OCI-LY7 (cell line): Measurements from ENCODE around the gene FAM32A. TPM values are rescaled to one million over a fixed set of nuclear protein-coding genes. Genes with fewer than 3 reads are reported as not detected.

Experiments used
- BruUV-seq: library from RNA; stranded (reverse); fragments of 400-500 nt; replicated peaks from 2 replicates; lab custom pipeline; 2021; lab: Mats Ljungman, UMichigan
- CTCF ChIA-PET: fragments of 300-600 bp; sonication (Branson Sonifier 250); formaldehyde crosslinking; loops from one replicate; lab custom pipeline; 2022; ENCODE audit warnings: antibody characterized with exemption; ENCODE audit not compliant: unreplicated experiment; lab: Charles Lee
- POLR2A ChIA-PET: fragments of 300-600 bp; sonication (Branson Sonifier 250); formaldehyde crosslinking; loops from one replicate; lab custom pipeline; 2022; ENCODE audit warnings: antibody characterized with exemption; lab: Charles Lee
- DNase-seq: peaks from one replicate; pipeline ENCODE4 v3.0.0-alpha.2; 2015; ENCODE audit warnings: low spot score
- H2AFZ ChIP-seq: fragments of 200-600 bp; sonication (generic), shearing (Covaris generic); 2 replicates; pipeline ENCODE4 v1.6.1; 2014; ENCODE audit warnings: mild to moderate bottlenecking, antibody characterized with exemption, low read length, moderate library complexity
- H3K27ac ChIP-seq: fragments of 200-600 bp; sonication (generic); 2 replicates; pipeline ENCODE4 v1.5.1; 2014; ENCODE audit warnings: mixed run types, low read depth, mild to moderate bottlenecking, moderate library complexity, low read length, inconsistent platforms; ENCODE audit not compliant: poor library complexity, severe bottlenecking
- H3K36me3 ChIP-seq: fragments of 200-600 bp; sonication (generic); 2 replicates; pipeline ENCODE4 v1.6.1; 2014; ENCODE audit warnings: mild to moderate bottlenecking, antibody characterized with exemption, low read length, moderate library complexity, mixed read lengths; ENCODE audit not compliant: insufficient read depth
- H3K4me1 ChIP-seq: fragments of 200-600 bp; sonication (generic); 2 replicates; pipeline ENCODE4 v1.5.1; 2014; ENCODE audit warnings: mild to moderate bottlenecking, low read length; ENCODE audit not compliant: insufficient read depth, poor library complexity, severe bottlenecking
- H3K4me2 ChIP-seq: fragments of 200-600 bp; sonication (generic); 2 replicates; pipeline ENCODE4 v1.6.1; 2014; ENCODE audit warnings: mild to moderate bottlenecking, low read length
- H3K4me3 ChIP-seq: fragments of 200-600 bp; sonication (generic); 2 replicates; pipeline ENCODE4 v1.5.1; 2014; ENCODE audit warnings: mild to moderate bottlenecking, low read depth, low read length; ENCODE audit not compliant: poor library complexity, severe bottlenecking
- H3K79me2 ChIP-seq: fragments of 200-600 bp; sonication (generic); 2 replicates; pipeline ENCODE4 v1.6.1; 2016; ENCODE audit warnings: low read depth, mild to moderate bottlenecking, low read length, moderate library complexity, mixed read lengths; ENCODE audit not compliant: insufficient read depth
- H3K9me2 ChIP-seq: fragments of 200-600 bp; sonication (generic); 2 replicates; pipeline ENCODE4 v1.6.1; 2016; ENCODE audit warnings: mild to moderate bottlenecking, low read length, mixed read lengths; ENCODE audit not compliant: insufficient read depth
- H3K9me3 ChIP-seq: fragments of 200-600 bp; sonication (generic); 2 replicates; pipeline ENCODE4 v1.6.1; 2014; ENCODE audit warnings: mild to moderate bottlenecking, mixed run types, low read length, mixed read lengths
- H4K20me1 ChIP-seq: fragments of 200-600 bp; sonication (generic); 2 replicates; pipeline ENCODE4 v1.6.1; 2014; ENCODE audit warnings: mild to moderate bottlenecking, antibody characterized with exemption, low read length, moderate library complexity, mixed read lengths; ENCODE audit not compliant: insufficient read depth
- EZH2phosphoT487 ChIP-seq: fragments of 200-600 bp; sonication (generic); IDR thresholded peaks from 2 replicates; pipeline ENCODE4 v1.6.1; 2018; ENCODE audit warnings: low read depth, borderline replicate concordance, mild to moderate bottlenecking, mixed run types, antibody characterized with exemption, low read length, moderate library complexity, mixed read lengths
- intact Hi-C: fragments of 100-400 bp; cut with micrococcal nuclease; formaldehyde crosslinking; loops from one replicate; pipeline ENCODE4 v1.10.0; 2022; ENCODE audit not compliant: unreplicated experiment
- total RNA-seq, 2 experiments: library from RNA; depleted of rRNA in 1 of 2; stranded (reverse); fragments of >200 nt in 1 of 2; shearing (Covaris generic) in 1 of 2; gene quantifications; 2 replicates each; pipeline ENCODE4 v1.2.3, GENCODE V29; 2014 to 2022
- TF ChIP-seq, protein P1 (sequence below): fragments of 200-600 bp; sonication (generic); conservative IDR thresholded peaks from 2 replicates; pipeline ENCODE4 v1.5.1; 2014; ENCODE audit warnings: mild to moderate bottlenecking, antibody characterized with exemption, low read length, moderate library complexity, mixed read lengths

Gene FAM32A
- total RNA-seq, 2 experiments from 2014 or later = 64.5 to 71.0 TPM

- DNase-seq = no peak
- peaks cover 2% of the 10 kb centered on the region for H3K4me1 ChIP-seq
- ChIA-PET POLR2A (interaction anchor here (0.6 kb wide), 1 partner anchor 174 kb away, joined by 3 read pairs; no protein-coding TSS in a partner anchor), CTCF (no interaction called here)
- no peaks in the 10 kb centered on the region for H3K9me2 ChIP-seq
- no TSS peak for BruUV-seq
- no peak overlapping the region for H2AFZ ChIP-seq
- no peak overlapping the region for H3K27ac ChIP-seq
- H3K4me2 ChIP-seq = no peak overlapping the region
- H3K79me2 ChIP-seq = no peaks in the 10 kb centered on the region
- intact Hi-C loops = no loop called here
- H3K9me3 ChIP-seq = no peaks in the 10 kb centered on the region
- no peak for TF ChIP-seq EZH2phosphoT487
- TF ChIP-seq, protein P1, sequence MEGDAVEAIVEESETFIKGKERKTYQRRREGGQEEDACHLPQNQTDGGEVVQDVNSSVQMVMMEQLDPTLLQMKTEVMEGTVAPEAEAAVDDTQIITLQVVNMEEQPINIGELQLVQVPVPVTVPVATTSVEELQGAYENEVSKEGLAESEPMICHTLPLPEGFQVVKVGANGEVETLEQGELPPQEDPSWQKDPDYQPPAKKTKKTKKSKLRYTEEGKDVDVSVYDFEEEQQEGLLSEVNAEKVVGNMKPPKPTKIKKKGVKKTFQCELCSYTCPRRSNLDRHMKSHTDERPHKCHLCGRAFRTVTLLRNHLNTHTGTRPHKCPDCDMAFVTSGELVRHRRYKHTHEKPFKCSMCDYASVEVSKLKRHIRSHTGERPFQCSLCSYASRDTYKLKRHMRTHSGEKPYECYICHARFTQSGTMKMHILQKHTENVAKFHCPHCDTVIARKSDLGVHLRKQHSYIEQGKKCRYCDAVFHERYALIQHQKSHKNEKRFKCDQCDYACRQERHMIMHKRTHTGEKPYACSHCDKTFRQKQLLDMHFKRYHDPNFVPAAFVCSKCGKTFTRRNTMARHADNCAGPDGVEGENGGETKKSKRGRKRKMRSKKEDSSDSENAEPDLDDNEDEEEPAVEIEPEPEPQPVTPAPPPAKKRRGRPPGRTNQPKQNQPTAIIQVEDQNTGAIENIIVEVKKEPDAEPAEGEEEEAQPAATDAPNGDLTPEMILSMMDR = no peak
- H3K36me3 ChIP-seq = peaks cover 73% of the 10 kb centered on the region
- H4K20me1 ChIP-seq = no peaks in the 10 kb centered on the region
- H3K4me3 ChIP-seq = no peak overlapping the region
Observed at GRCh38 chr19:16233081-16233776, 48.0 kb downstream of the FAM32A start.

DNA sequence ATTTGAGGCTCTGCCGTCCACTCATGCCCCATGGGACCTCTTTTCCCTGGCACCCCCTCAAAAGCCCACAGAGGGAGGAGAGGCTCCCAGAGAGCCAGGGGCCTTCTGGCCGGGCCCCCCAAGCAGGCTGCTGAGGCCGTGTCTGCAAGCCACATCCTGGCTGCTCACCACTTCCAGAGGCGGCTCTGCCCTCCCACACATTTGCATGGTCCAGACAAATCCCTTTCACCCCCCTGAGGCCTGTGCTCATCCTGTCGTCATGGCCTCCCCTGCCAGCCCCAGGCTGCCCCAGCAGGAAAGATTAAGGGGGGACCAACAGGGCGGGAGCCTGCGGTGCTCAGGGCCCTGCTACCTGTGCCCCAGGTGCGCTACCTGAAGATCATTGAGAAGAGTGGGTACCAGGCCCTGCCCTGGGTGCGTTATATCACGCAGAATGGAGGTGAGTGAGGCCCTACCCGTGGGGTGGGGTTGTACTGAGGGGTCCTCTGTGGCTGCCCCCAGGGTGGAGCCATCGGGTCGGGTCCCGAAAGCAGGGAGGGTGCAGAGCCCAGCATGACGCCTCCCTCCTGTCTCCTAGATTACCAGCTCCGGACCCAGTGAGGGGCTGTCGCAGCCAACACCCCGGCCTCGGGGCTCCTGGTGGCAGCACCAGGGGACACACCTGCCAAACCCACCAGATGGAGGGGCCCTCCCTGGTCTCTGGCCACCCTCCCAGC, 48.8 kb downstream of the FAM32A start:
- BruUV-seq = no TSS peak
- DNase-seq = no peak
- H2AFZ ChIP-seq = no peak overlapping the region
- peaks cover 66% of the 10 kb centered on the region for H3K36me3 ChIP-seq
- TF ChIP-seq, protein P1 = no peak
- no peak for TF ChIP-seq EZH2phosphoT487
- no peak overlapping the region for H3K27ac ChIP-seq
- H3K4me2 ChIP-seq = no peak overlapping the region
- peaks cover 6% of the 10 kb centered on the region for H3K4me1 ChIP-seq
- no peaks in the 10 kb centered on the region for H3K9me3 ChIP-seq
- intact Hi-C loops = no loop called here
- CTCF ChIA-PET = no interaction called here
- no peak overlapping the region for H3K4me3 ChIP-seq
- H4K20me1 ChIP-seq = no peaks in the 10 kb centered on the region
- no peaks in the 10 kb centered on the region for H3K79me2 ChIP-seq
- no peaks in the 10 kb centered on the region for H3K9me2 ChIP-seq
- POLR2A ChIA-PET = no interaction called here
